NCI-H1092 (cell line): ENCODE data around the gene PEMT.
A peak's percentile ranks its signal among the peaks of the same experiment; 100 is the strongest.
"Not testable (repeated sequence)": the region's sequence is repeated elsewhere in the genome, so short reads cannot be mapped to it uniquely, and the experiment has no call there.

Experiments
- DNase-seq: peaks from one replicate; lab custom pipeline; 2025; lab: John Stamatoyannopoulos, UW

Gene PEMT

GRCh38 chr17:17487998-17488397 lies 103.5 kb downstream of the PEMT start:
- no peak for DNase-seq

GRCh38 chr17:17486416-17486815 lies 105.1 kb downstream of the PEMT start:
- not testable (repeated sequence) for DNase-seq

- no peak for DNase-seq
These were observed 106.1 kb downstream of the PEMT start for GRCh38 chr17:17485420-17485819.

- no peak for DNase-seq
These were observed 107.0 kb downstream of the PEMT start for GRCh38 chr17:17484451-17484899.

GRCh38 chr17:17481860-17482259 lies 109.6 kb downstream of the PEMT start:
- no peak for DNase-seq

- DNase-seq: no peak
These were observed 110.8 kb downstream of the PEMT start for GRCh38 chr17:17480593-17481148.

GRCh38 chr17:17479209-17479608 lies 112.3 kb downstream of the PEMT start:
- no peak for DNase-seq

GRCh38 chr17:17476865-17477467 lies 114.5 kb downstream of the PEMT start, which contains the start of gene MED9:
Gene MED9, plus strand, starts transcription at chr17:17477000. Its CDS starts 42 bp downstream, at chr17:17477042.
- DNase-seq: peak; percentile 84

- no peak for DNase-seq
These were observed 117.2 kb downstream of the PEMT start for GRCh38 chr17:17474341-17474740.

GRCh38 chr17:17472333-17472920 lies 119.1 kb downstream of the PEMT start:
- no peak for DNase-seq

GRCh38 chr17:17469996-17470395 lies 121.5 kb downstream of the PEMT start:
- DNase-seq: no peak

- no peak for DNase-seq
These were observed 122.2 kb downstream of the PEMT start for GRCh38 chr17:17469358-17469757.

GRCh38 chr17:17468217-17469010 lies 123.1 kb downstream of the PEMT start:
- DNase-seq: no peak

- no peak for DNase-seq
These were observed 123.8 kb downstream of the PEMT start for GRCh38 chr17:17467720-17468119.

GRCh38 chr17:17467016-17467415 lies 124.5 kb downstream of the PEMT start:
- DNase-seq: no peak

GRCh38 chr17:17466511-17466910 lies 125.0 kb downstream of the PEMT start:
- no peak for DNase-seq

- not testable (repeated sequence) for DNase-seq
These were observed 125.6 kb downstream of the PEMT start for GRCh38 chr17:17465878-17466277.

- DNase-seq: no peak
These were observed 127.7 kb downstream of the PEMT start for GRCh38 chr17:17463821-17464220.

GRCh38 chr17:17462048-17462824 lies 129.3 kb downstream of the PEMT start:
- DNase-seq: no peak

- DNase-seq: no peak
These were observed 131.5 kb downstream of the PEMT start for GRCh38 chr17:17460038-17460437.

- DNase-seq: no peak
These were observed 133.8 kb downstream of the PEMT start for GRCh38 chr17:17457680-17458079.

GRCh38 chr17:17456251-17456650 lies 135.3 kb downstream of the PEMT start:
- DNase-seq: no peak
